GM12872 (cell line): ENCODE results near the gene ST6GALNAC3.

Source experiments
- TF ChIP-seq, protein P1 (sequence below): IDR thresholded peaks from 3 replicates; pipeline ENCODE4 v1.5.1; 2011; ENCODE audit warnings: low read depth, mild to moderate bottlenecking, low read length, moderate library complexity; ENCODE audit not compliant: insufficient read depth

Gene ST6GALNAC3

DNA sequence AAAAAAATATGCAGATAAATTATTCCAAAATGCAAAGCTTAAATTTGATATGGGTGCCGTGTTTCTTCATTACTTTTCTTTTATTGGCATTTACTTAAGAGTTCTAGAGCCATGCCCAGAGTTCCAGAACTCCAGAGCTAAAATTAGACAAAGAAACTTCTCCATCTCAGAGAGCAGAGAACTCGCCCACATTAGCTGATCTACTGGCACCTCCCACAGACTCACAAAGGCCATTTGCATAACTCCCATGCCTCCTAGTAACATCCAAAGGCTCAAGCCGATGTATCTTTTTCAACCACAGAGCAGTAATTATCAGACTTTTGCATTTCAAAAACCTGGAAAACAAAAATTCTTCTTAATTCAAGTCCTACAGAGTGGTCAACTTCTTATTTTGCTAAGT lies 468.9 kb downstream of the ST6GALNAC3 start:
- TF ChIP-seq, protein P1, sequence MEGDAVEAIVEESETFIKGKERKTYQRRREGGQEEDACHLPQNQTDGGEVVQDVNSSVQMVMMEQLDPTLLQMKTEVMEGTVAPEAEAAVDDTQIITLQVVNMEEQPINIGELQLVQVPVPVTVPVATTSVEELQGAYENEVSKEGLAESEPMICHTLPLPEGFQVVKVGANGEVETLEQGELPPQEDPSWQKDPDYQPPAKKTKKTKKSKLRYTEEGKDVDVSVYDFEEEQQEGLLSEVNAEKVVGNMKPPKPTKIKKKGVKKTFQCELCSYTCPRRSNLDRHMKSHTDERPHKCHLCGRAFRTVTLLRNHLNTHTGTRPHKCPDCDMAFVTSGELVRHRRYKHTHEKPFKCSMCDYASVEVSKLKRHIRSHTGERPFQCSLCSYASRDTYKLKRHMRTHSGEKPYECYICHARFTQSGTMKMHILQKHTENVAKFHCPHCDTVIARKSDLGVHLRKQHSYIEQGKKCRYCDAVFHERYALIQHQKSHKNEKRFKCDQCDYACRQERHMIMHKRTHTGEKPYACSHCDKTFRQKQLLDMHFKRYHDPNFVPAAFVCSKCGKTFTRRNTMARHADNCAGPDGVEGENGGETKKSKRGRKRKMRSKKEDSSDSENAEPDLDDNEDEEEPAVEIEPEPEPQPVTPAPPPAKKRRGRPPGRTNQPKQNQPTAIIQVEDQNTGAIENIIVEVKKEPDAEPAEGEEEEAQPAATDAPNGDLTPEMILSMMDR: no peak

DNA sequence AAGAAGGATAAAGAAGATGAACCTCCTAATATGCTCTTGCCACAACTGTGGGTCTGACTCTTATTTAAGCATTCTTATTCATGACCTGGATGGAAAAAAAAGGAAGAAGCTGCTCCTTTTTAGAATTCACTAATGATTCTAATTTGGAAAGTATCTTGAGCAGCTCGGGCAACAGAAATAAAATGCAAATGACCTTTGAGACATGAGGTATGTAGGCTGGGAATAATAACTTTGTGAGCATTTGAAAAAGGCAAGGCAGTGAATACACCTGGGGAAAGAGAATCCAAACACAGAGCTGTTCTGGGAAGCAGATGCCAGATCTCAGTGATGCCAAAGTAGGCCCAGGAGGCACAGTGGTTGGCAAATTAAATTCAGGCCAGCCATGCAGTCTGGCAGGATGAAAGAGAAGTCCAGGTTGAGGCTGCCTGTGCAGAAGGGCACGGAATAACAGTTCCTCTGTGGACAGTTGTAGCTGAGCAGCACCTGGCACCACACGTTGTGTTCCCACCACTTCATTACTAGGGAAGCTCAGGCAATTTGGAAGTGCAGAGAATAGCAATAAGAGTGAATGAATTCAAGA lies 471.9 kb downstream of the ST6GALNAC3 start:
- TF ChIP-seq, protein P1: no peak

DNA sequence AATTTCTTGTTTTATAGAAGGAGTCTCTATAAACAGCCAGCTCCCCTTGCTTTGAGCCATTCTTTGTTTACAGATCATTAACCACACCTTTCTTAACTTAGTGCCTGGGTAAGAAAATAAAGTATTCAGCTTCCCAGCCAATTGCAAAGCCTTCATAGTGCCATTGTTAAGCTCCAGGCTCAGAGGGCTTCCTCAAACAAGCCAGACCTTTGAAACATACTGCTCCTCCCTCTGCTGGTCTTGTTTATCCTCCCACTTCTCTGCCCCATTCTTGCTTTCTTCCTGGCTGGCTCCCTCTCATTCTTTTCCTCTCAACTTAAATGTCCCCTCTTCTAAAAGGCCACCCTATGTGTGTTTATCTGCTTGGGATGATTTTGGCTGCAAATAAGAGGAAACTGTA lies 473.4 kb downstream of the ST6GALNAC3 start:
- TF ChIP-seq, protein P1: no peak

DNA sequence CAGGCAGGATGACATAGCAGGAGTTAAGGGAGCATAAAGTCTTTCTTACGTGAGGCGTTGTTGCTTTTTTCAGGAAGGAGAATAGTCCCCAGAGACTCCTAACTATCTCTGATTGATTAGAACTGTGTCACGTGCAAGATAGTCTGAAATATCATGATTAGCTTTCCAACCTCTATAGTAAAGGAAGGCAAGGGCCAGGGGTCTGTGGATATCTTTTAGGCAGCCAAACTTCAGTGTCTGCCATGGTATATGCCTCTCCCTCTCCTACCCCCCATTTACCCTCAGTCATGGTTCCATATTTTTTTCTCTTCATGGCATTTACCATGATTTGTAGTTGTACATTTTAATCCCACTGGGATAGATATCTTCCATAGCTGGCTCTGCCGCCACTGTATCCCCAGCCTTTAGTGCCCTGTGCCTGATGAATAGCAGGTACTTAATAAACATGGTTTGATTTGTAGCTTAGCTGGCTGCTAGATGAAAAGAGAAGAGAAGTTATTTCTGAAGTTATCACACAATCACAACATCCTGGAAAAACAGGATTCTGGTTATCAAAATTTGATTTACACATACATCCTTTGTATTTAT lies 474.1 kb downstream of the ST6GALNAC3 start:
- TF ChIP-seq, protein P1: no peak

DNA sequence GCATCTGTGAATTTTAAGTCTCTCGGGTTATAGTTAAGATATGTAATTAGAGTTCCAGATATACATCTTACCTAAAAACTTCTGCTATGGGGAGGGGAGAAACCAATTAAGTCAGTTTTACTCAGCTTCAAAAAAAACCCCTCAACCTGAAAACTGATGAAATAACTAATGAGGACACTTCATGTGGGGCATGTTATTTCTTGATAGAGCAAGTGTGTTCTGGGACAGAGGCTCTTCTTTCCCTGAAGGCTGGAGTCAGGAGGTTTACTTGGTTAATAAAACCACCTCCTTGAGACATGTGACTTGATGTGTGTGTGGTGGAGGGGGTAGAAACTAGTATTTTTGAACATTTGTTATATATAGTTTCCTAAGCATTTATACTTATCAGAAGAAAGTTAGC lies 479.7 kb downstream of the ST6GALNAC3 start:
- TF ChIP-seq, protein P1: no peak

DNA sequence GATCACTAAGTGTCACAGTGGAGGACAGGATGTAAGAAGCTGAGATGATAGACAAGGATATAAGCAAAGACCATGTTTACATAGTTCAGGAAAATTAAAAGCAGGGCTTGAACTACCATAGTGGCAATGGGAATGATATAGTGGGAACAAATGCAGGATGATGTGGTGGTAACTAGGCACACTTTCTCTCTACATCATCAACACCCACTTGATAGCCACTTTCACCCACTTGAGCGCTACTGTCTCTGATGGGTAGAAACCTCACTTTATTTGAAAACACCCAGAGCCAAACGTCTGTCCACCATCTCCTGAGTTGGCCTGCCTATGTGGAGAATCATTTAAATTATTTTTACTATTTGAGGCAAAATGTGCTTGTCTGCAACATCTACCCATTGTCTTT lies 487.7 kb downstream of the ST6GALNAC3 start:
- TF ChIP-seq, protein P1: no peak

DNA sequence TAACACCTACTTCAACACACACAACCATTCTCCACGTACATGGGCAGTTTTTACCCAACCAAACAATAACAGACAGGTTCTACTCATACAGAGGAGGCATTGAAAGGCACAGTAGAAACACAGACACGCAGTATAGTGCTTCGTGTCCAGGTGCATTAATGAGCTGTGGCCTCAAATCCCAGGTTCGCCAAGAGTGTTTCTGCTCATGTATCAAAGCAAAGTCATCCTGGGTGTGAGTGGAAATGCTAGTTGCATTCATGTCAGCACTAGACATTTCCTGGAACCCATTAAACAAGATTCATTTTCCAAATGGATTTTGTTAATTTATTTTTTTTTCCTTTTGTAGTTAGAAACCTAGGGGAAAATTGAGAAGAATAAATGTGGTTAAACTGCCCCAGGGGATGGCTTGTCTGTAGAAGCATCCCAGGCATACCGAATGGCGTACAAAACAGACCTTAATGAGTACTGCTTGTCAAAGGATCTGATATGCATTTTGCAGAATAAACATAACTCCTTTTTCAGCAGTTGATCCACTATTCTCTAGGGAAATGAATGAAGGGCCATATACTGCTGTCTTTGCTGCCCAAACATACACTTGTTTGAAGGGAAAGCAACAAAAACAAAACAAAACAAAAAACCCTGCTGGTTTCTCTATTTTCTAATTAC lies 494.2 kb downstream of the ST6GALNAC3 start:
- TF ChIP-seq, protein P1: no peak
